WTC11 (cell line): Measurements from ENCODE around the gene CCR8.

Experiments used
- ATF1 ChIP-seq: sonication (generic); formaldehyde crosslinking; IDR thresholded peaks from 2 replicates; pipeline ENCODE4 v1.8.1; 2023; ENCODE audit warnings: mild to moderate bottlenecking, moderate library complexity, missing genetic modification reagents
- USF2 ChIP-seq: sonication (generic); formaldehyde crosslinking; IDR thresholded peaks from 2 replicates; pipeline ENCODE4 v1.8.1; 2023; ENCODE audit warnings: mild to moderate bottlenecking, missing genetic modification reagents, moderate library complexity
- TF ChIP-seq, protein P1 (sequence below): fragments of 200-600 bp; IDR thresholded peaks from 2 replicates; pipeline ENCODE4 v1.8.0; 2022; ENCODE audit warnings: antibody characterized with exemption
- TF ChIP-seq, protein P2 (sequence below): sonication (generic); formaldehyde crosslinking; IDR thresholded peaks from 2 replicates; pipeline ENCODE4 v1.8.1; 2023; ENCODE audit warnings: mild to moderate bottlenecking, missing genetic modification reagents

- TF ChIP-seq, protein P1, sequence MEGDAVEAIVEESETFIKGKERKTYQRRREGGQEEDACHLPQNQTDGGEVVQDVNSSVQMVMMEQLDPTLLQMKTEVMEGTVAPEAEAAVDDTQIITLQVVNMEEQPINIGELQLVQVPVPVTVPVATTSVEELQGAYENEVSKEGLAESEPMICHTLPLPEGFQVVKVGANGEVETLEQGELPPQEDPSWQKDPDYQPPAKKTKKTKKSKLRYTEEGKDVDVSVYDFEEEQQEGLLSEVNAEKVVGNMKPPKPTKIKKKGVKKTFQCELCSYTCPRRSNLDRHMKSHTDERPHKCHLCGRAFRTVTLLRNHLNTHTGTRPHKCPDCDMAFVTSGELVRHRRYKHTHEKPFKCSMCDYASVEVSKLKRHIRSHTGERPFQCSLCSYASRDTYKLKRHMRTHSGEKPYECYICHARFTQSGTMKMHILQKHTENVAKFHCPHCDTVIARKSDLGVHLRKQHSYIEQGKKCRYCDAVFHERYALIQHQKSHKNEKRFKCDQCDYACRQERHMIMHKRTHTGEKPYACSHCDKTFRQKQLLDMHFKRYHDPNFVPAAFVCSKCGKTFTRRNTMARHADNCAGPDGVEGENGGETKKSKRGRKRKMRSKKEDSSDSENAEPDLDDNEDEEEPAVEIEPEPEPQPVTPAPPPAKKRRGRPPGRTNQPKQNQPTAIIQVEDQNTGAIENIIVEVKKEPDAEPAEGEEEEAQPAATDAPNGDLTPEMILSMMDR: no peak
- TF ChIP-seq, protein P2, sequence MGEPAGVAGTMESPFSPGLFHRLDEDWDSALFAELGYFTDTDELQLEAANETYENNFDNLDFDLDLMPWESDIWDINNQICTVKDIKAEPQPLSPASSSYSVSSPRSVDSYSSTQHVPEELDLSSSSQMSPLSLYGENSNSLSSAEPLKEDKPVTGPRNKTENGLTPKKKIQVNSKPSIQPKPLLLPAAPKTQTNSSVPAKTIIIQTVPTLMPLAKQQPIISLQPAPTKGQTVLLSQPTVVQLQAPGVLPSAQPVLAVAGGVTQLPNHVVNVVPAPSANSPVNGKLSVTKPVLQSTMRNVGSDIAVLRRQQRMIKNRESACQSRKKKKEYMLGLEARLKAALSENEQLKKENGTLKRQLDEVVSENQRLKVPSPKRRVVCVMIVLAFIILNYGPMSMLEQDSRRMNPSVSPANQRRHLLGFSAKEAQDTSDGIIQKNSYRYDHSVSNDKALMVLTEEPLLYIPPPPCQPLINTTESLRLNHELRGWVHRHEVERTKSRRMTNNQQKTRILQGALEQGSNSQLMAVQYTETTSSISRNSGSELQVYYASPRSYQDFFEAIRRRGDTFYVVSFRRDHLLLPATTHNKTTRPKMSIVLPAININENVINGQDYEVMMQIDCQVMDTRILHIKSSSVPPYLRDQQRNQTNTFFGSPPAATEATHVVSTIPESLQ (CRISPR knock-in tag): no peak
- TF ChIP-seq ATF1 (no peak), USF2 (CRISPR knock-in tag) (no peak)
Measured at GRCh38 chr3:39295184-39295775, 34.2 kb upstream of the CCR8 start.
